Esophagus squamous epithelium (tissue), 5 donors: Measurements from ENCODE around the gene KLK15. TPM values are rescaled to one million over a fixed set of nuclear protein-coding genes. Genes with fewer than 3 reads are reported as not detected.

Source experiments
- DNase-seq: peaks from one replicate; lab custom pipeline; 2025; lab: John Stamatoyannopoulos, UW
- H3K27ac ChIP-seq, 4 donors: fragments of 200-600 bp; sonication (generic); one replicate each; pipeline ENCODE4 v1.5.1; 2016 to 2019; ENCODE audit warnings: mild to moderate bottlenecking in 1 of 4
- H3K27me3 ChIP-seq, 4 donors: fragments of 200-600 bp; sonication (generic); 1 replicate in 3 of 4; 2 replicates in 1 of 4; pipeline versions ENCODE4 v1.5.1 to v1.6.0; 2017 to 2021; ENCODE audit warnings: antibody characterized with exemption in 1 of 4
- H3K36me3 ChIP-seq, 3 donors: fragments of 200-600 bp; sonication (generic); one replicate each; pipeline ENCODE4 v1.5.1; 2016 to 2019
- H3K4me1 ChIP-seq, 3 donors: fragments of 200-600 bp; sonication (generic); one replicate each; pipeline ENCODE4 v1.5.1; 2017 to 2019
- H3K4me3 ChIP-seq, 4 donors: fragments of 200-600 bp; sonication (generic); 1 replicate in 3 of 4; 2 replicates in 1 of 4; pipeline ENCODE4 v1.5.1; 2016 to 2019; ENCODE audit warnings: mild to moderate bottlenecking in 2 of 4, moderate library complexity in 1 of 4
- H3K9me3 ChIP-seq, 3 donors: fragments of 200-600 bp; sonication (generic); one replicate each; pipeline ENCODE4 v1.5.1; 2016 to 2019
- POLR2A ChIP-seq, 4 donors: fragments of 450-650 bp; IDR thresholded peaks; one replicate each; pipeline ENCODE4 v1.6.1; 2017; ENCODE audit warnings: antibody characterized with exemption in 4 of 4, mild to moderate bottlenecking in 4 of 4, moderate library complexity in 3 of 4
- WGBS, 2 donors: methylation state at CpG; one replicate each; pipeline ENCODE4 v1.1.5; 2018; 5-methylcytosine and 5-hydroxymethylcytosine counted together
- intact Hi-C: fragments of 100-400 bp; cut with DNase I; formaldehyde crosslinking; loops from one replicate; pipeline ENCODE4 v1.15.0; 2022
- total RNA-seq, 4 donors: library from RNA; depleted of rRNA; stranded (reverse); fragments of >200 nt; gene quantifications; one replicate each; pipeline ENCODE4 v1.1.0, GENCODE V29; 2016
- TF ChIP-seq, protein P1 (sequence below), 6 experiments: fragments of 450-650 bp in 4 of 6; fragments of 200-600 bp in 2 of 6; sonication (generic) in 2 of 6; IDR thresholded peaks; one replicate each; pipeline ENCODE4 v1.5.1; 2016 to 2019; ENCODE audit warnings: antibody characterized with exemption in 6 of 6, mild to moderate bottlenecking in 4 of 6, moderate library complexity in 4 of 6
- donor health status: DM: yes; HTN: yes; CAD: no.

The KLK15 gene
- total RNA-seq, 4 donors from 2014 or later, result not detected

DNA sequence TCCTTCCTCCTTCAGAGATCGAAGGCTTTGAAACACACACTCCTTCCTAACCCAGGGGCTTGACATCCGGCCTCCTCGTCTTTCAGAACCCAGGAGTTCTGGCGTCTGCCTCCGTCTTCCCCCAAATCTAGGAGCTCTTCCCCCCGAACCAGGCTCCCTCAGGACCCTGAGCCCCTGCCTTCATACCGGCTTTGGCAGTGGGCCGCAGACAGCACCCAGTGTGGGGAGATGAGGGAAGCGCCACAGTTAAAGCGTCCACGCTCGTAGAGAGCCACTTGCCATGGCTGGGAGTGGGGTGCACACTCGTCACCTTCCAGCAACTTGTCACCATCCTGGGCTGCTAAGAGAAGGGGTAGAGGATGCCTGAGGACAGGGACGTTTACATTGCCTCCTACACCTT lies 5.9 kb downstream of the KLK15 start:
- H3K27ac ChIP-seq, result no peak overlapping the region
- WGBS, 2 donors, result 72 to 73% methylated on average over 10 to 11 of the region's 14 CpGs
- no peaks in the 10 kb centered on the region for H3K36me3 ChIP-seq
- TF ChIP-seq, protein P1, sequence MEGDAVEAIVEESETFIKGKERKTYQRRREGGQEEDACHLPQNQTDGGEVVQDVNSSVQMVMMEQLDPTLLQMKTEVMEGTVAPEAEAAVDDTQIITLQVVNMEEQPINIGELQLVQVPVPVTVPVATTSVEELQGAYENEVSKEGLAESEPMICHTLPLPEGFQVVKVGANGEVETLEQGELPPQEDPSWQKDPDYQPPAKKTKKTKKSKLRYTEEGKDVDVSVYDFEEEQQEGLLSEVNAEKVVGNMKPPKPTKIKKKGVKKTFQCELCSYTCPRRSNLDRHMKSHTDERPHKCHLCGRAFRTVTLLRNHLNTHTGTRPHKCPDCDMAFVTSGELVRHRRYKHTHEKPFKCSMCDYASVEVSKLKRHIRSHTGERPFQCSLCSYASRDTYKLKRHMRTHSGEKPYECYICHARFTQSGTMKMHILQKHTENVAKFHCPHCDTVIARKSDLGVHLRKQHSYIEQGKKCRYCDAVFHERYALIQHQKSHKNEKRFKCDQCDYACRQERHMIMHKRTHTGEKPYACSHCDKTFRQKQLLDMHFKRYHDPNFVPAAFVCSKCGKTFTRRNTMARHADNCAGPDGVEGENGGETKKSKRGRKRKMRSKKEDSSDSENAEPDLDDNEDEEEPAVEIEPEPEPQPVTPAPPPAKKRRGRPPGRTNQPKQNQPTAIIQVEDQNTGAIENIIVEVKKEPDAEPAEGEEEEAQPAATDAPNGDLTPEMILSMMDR (IDR thresholded peaks at IDR 0.05), result no peak
- TF ChIP-seq POLR2A (IDR thresholded peaks at IDR 0.05), result no peak
- no peak overlapping the region for H3K4me3 ChIP-seq
- H3K9me3 ChIP-seq, result no peaks in the 10 kb centered on the region
- intact Hi-C loops, result no loop called here
- no peak for DNase-seq
- H3K27me3 ChIP-seq, result peaks cover 0 to 76% (median 2%) of the 10 kb centered on the region in 4 donors
- H3K4me1 ChIP-seq, result no peaks in the 10 kb centered on the region

DNA sequence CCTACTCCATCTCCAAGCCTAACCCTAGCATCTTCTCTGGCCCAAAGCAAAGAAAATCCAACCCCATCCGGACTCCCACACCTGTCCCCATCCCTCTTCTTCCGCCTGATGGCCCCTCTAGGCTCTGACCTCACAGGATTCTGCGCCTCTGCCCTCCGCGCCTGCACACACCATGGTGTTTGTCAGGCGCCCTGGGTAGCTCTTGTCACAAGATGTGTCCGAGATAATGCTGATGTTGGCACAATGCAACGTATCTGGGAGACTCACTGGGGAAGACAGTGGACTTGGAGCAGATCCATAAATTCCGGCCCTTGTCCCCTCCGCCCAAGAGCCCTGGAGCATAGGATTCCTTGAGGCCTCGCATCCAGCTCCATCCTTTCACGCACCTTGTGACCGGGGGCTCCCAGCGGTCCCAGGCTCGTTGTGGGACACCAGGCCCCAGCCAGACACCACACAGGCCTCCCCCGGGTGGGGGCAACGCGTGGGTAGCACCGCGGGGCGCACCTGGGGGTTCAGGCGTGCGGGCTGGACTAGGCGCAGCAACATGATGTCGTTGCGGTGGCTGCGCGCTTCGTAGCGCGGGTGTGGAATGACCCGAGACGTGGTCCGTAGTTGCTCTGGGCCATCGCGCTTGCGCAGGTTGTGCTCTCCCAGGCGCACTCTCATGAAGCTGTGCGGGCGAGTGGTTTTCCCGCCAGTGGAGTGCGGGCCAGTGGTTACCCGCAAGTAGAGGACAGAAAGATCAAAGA lies 6.7 kb downstream of the KLK15 start:
- Histone ChIP-seq H3K36me3 (no peaks in the 10 kb centered on the region), H3K4me3 (no peak overlapping the region), H3K27me3 (peaks cover 0 to 81% (median 3%) of the 10 kb centered on the region in 4 donors), H3K27ac (no peak overlapping the region), H3K4me1 (no peaks in the 10 kb centered on the region), H3K9me3 (no peaks in the 10 kb centered on the region)
- intact Hi-C loops, result no loop called here
- TF ChIP-seq, protein P1 (IDR thresholded peaks at IDR 0.05), result no peak
- no peak for TF ChIP-seq POLR2A (IDR thresholded peaks at IDR 0.05)
- WGBS, 2 donors, result 76 to 79% methylated on average over 23 to 33 of the region's 43 CpGs
- no peak for DNase-seq

DNA sequence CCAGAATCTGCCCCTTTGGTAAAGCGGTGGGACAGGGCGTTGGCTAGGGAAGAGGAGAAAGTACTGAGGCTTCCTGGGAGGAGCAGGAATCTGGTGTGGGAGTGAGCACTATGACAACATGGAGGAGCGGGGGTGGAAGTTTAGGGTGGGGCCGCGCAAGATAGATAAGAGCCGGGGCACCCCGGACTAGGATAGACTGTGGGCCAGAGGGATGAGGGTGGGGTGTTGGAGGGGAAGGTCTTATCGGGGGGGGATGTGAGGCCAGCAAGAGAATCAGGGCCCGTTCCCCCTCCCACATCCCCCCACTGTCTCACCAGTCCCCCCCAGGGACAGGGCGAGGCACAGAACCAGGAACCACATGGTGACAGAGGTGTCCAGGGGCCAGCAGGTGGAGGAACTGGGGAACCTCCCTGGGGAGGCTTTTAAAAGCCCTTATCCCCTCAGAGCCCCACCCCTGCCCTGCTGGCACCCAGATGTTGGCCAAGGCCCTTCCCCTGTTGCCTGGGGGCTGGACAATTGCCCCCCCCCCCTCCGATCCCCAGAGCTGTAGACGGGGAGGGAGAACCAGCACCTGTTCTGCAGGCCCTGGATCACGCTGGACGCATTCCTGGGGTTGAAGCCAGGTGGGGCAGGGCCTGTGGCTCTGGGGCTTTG lies 9.9 kb downstream of the KLK15 start, which contains the start of gene KLK1:
Gene KLK1, minus strand, starts transcription at position 399 of the 654 bp plus-strand sequence. Its CDS starts 39 bp downstream, at position 360.
- intact Hi-C loops, result no loop called here
- H3K9me3 ChIP-seq, result no peaks in the 10 kb centered on the region
- peaks cover 0 to 95% (median 8%) of the 10 kb centered on the region in 4 donors for H3K27me3 ChIP-seq
- DNase-seq, result no peak
- WGBS, 2 donors, result 63 to 67% methylated on average over 8 to 10 of the region's 14 CpGs
- H3K4me3 ChIP-seq, result no peak within 1 kb of the TSS
- peaks cover 5 to 21% (median 14%) of the 10 kb centered on the region in 3 donors for H3K4me1 ChIP-seq
- no peak within 1 kb of the TSS for H3K27ac ChIP-seq
- TF ChIP-seq, protein P1 (IDR thresholded peaks at IDR 0.05), result no peak
- TF ChIP-seq POLR2A (IDR thresholded peaks at IDR 0.05), result no peak
- H3K36me3 ChIP-seq, result no peaks in the 10 kb centered on the region

DNA sequence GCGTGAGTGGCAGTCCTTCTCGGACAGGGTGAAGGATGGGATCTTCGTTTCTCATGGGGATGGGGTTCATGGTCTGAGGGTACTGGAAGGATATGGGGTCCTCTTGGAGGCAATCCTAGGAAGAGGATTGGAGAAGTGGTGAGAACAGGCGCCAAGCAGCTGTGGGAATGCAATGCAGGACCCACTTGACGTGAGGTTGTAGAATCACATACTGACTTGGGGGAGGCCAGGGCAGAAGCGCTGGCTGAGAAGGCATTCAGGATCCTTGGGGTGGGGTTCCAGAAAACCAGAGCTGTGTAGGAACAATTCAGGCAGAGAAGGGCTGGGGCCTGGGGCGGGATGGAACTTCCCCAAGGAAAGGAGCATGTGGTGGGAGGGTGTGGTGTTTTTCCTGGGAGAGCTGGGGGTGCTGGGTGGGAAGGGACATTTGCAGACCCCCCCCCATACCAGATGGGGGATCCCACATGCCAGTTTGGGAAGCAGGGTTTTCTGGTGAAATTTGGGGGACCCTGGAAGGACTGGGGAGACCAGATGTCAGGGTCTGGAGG lies 10.6 kb downstream of the KLK15 start:
- Histone ChIP-seq H3K36me3 (no peaks in the 10 kb centered on the region), H3K4me3 (no peak overlapping the region), H3K27ac (no peak overlapping the region), H3K9me3 (no peaks in the 10 kb centered on the region), H3K27me3 (peaks cover 0 to 95% (median 8%) of the 10 kb centered on the region in 4 donors), H3K4me1 (peaks cover 12 to 29% (median 16%) of the 10 kb centered on the region in 3 donors)
- DNase-seq, result no peak
- intact Hi-C loops, result no loop called here
- TF ChIP-seq, protein P1 (IDR thresholded peaks at IDR 0.05), result no peak
- no peak for TF ChIP-seq POLR2A (IDR thresholded peaks at IDR 0.05)
- 68 to 75% methylated on average over 5 to 7 of the region's 7 CpGs for whole genome bisulfite sequencing, 2 donors

DNA sequence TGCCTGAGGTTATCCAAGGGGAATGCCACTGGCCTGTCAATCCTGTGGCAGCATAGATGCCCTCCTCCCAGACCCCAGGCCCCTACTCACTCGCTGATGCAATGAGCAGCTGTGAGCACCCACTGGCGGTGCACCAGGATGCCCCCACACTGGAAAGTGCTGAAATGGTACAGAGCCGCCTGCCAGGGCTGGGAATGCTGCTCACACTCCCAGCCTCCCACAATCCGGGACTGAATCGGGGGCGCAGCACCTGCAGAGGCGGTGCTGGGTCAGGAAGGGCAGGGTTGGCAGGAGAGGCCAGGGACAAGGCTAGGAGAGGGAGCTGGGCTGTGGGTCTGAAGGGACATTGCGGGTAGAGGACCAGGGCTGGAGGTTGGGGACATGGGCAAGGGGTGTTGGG lies 11.8 kb downstream of the KLK15 start:
- H3K36me3 ChIP-seq, result no peaks in the 10 kb centered on the region
- no peak for TF ChIP-seq POLR2A (IDR thresholded peaks at IDR 0.05)
- TF ChIP-seq, protein P1 (IDR thresholded peaks at IDR 0.05), result no peak
- intact Hi-C loops, result no loop called here
- no peak overlapping the region for H3K4me3 ChIP-seq
- no peaks in the 10 kb centered on the region for H3K9me3 ChIP-seq
- no peak for DNase-seq
- H3K27me3 ChIP-seq, result peaks cover 0 to 95% (median 9%) of the 10 kb centered on the region in 4 donors
- H3K27ac ChIP-seq, result no peak overlapping the region
- 33 to 80% methylated on average over 1 of the region's 8 CpGs for WGBS, 2 donors
- H3K4me1 ChIP-seq, result peaks cover 12 to 30% (median 16%) of the 10 kb centered on the region in 3 donors
